ENCODE measurements around the gene FGF3. TPM values are rescaled to one million over a fixed set of nuclear protein-coding genes. Genes with fewer than 3 reads are reported as not detected.

FGF3 gene
- polyA plus RNA-seq, 3 donors: 0.10 TPM; not detected in 2

- DNase-seq: peak; percentile 45
Observed at GRCh38 chr11:69848201-69848600, 29.0 kb upstream of the FGF3 start.

- no peak for DNase-seq
Observed at GRCh38 chr11:69844396-69844795, 25.2 kb upstream of the FGF3 start.

DNA sequence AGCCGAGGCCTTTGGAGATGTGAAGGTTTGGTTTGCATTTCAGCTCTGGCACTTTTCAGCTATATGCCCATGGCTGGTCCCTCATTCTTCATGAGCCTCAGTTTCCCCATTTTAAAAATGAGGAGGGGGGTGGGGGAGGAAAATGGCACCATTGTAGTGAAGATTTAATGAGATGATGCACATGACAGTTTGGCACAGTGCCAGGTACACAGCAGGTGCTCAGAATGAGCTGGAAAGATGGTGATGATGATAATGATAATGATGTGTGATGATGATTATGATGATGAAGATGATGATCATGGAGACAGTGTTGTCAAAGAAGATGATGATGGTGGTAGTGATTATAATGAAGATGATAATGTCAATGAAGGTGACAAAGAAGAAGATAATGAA, 24.3 kb upstream of the FGF3 start:
- DNase-seq: no peak

GRCh38 chr11:69842746-69843528, 23.7 kb upstream of the FGF3 start:
- DNase-seq: no peak

DNA sequence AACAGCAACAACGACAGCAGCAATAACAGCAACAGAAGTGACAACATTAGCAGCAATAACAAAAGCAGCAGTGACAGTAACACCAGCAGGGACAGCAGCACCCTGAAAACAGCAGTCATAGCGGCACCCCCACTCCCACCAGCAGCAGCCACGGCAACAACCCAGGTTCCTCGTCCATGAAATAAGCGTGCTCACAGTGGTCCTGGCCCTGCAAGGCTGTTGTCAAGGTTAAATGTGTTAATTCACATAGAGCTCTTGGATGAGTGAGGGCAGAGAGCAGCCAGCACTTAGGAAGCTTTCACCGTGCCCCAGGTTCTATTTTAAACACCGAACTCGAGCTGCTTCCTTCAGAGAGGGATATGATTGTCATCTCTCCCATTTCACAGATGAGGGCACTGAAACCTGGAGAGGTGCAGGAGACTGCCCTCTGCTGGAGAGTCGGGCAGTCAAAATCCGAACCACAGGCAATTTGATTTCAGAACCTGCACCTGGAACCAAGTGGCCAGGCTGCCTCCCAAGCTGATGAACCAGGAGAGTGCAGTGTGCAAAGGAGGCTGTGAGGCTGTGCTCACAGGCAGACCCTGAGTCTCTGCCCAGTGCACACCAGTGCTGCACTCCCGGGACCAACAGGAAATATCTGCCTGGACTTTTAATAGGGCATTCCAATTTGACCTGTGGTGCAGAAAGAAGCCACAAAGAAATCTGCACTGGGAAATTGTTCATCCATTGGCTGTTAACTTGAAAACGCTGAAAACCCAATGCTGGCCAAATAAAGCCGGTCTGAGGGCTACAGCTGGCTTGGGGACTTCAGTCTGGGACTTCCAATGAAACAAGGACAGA, 22.9 kb upstream of the FGF3 start:
- no peak for DNase-seq

DNA sequence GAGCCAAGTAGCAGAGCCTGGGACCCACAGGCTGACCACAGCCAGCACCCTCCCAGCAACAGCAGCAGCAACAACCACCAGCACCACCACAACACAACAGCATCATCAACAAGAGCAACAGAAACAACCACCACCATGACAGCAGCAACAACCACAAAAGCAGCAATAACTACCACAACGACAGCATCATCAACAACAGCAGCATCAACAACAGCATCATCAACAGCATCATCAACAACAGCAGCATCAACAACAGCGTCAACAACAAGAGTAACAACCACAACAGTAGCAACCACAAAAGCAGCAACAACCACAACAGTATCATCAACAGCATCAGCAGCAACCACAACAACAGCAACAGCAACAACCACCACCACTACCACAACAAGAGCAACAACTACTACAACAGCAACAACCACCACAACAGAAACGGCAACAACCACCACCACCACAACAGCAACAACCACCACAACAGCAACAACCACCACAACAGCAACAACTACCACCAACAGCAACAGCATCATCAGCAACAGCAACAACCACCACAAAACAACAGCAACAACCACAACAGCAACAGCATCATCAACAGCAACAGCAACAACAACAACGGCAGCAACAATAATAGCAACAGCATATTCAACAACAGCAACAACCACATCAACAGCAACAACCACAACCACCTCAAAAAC, 22.1 kb upstream of the FGF3 start:
- DNase-seq: no peak

GRCh38 chr11:69840371-69841169, 21.4 kb upstream of the FGF3 start:
- no peak for DNase-seq

DNA sequence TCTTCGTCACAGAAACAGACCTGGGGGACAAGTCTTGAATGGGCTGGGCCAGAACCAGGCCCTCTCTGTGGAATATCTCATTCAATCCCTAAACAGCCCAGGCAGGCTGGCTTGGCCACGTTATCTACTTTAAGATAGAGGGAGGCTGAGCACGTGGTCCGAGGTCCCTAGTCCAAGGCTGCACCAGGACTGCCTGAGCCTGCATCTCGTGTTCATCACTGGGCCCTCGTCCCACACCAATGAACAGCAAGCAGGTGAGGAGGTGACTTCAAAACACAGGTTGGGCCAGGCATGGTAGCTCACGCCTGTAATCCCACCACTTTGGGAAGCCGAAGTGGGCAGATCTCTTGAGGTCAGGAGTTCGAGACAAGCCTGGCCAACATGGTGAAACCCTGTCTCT, 20.3 kb upstream of the FGF3 start:
- DNase-seq: no peak

DNA sequence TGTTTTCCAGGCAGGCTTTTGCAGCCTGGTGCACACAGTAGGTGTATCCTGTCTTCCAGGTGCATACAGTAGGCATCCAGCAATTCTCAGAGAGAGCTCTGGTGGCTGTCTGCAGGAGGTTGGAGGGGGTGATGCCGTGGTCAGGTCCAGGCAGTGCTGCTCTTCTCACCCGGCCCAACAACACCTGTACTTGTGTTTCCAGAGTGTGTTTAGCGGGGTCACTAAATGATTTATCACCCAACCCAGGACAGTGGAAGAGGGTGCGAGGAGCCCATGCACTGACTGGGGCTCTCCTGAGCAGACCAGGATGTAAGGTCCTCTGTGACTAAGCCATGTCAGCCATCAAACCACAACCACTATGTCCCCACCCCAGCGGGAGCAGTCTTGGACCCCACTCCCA, 18.6 kb upstream of the FGF3 start:
- DNase-seq: no peak

GRCh38 chr11:69836401-69836800, 17.2 kb upstream of the FGF3 start:
- no peak for DNase-seq

DNA sequence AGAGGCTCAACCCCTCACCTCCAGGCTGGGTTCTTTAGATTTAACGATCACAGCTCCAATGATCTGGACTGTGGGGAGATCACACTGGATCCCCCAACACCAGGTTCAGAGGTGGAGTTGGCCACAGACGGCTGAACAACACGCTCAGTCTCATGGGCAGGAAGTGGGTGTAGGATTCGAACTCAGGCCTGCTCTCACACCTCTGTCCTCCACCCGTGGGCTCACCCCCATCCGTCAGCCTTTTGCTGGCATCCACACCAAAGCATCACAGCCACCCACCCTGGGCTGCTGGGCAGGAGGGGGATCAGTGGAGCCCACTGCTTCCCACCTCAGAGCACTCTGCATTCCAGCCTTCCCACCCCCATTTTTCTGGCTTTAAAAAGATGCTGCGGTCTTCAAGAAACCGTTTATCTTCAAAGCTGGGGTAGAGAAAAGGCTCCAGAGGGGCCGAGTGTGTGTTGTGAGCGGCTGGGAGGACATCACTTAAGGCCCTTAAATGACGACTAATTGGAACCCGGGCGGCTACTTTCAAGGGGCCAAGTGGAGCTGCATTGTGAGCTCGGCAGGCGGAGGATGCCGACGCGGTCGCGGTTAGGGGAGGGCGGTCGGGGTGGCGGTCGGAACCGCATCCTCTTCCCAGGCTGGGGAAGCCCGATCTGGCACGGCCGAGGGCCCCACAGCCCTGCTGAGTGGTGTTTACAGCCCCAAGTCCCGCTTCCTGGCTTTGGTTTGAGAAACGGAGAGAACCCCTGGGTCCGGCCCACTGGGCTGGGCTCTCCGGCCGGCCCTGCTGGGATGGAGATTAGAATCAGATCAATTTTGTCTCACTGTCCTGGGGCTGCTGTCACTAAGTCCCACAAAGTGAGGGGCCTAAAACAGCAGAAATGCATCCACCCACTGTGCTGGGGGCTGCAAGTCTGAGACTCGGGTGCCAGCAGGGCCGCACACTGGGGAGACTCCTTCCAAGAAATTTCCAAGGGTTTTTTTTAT, 15.9 kb upstream of the FGF3 start:
- no peak for DNase-seq

- DNase-seq: no peak
Observed at GRCh38 chr11:69834251-69834650, 15.0 kb upstream of the FGF3 start.

- DNase-seq: peak; percentile 56
Observed at GRCh38 chr11:69832561-69833413, 13.6 kb upstream of the FGF3 start.

- no peak for DNase-seq
Observed at GRCh38 chr11:69831985-69832384, 12.8 kb upstream of the FGF3 start.

- DNase-seq: no peak
Observed at GRCh38 chr11:69830086-69830485, 10.9 kb upstream of the FGF3 start.

DNA sequence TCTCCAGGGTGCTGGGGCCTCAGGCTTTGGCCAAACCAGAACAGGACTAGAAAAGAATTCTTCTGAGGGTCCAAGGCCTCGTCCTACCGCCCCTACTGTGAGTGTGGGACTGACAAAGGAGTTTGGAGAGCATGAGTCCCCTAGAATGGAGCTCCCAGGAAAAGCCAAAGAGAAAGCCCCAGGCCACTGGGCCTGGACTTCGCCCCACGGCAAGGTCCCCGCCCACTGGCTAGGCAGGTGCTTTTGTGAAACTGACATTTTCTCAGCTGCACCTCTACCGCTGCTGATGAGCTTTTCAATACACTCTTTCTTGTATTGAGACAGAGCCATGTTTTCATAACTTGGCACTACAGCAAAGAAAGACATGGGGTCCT, 9.7 kb upstream of the FGF3 start:
- no peak for DNase-seq

DNA sequence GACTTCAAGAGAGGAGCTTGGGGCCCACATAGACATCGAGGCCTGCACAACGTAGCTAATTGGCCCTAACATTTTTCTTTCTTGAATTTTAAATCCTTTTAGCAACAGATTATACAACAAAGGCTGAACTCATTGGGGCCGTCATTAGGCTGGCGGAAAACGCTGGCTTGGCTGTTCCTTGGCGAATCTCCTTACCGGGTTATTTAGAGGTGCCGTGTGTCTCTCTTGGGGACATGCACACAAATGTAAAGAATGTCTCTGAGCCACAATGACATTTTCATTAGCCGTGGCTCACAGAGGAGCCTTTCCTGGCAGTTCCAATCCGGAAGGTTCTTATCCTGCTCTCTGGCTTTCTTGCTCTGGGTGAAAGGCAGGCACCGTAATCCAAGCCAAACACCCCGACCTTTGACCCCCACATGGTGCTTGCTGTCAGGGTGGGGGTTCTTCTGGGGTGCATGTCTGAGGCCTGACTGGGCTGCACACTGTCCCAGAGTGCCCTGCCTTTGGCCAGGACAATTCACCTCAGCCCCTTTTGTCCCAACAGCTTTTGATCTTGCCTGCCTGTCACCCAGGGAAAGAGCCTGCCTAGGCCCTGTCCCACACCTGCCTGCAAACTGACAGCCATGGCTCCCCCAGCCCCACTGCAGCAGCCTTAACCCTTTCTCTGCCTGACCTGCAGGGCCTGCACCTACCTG, 9.2 kb upstream of the FGF3 start:
- DNase-seq: no peak

DNA sequence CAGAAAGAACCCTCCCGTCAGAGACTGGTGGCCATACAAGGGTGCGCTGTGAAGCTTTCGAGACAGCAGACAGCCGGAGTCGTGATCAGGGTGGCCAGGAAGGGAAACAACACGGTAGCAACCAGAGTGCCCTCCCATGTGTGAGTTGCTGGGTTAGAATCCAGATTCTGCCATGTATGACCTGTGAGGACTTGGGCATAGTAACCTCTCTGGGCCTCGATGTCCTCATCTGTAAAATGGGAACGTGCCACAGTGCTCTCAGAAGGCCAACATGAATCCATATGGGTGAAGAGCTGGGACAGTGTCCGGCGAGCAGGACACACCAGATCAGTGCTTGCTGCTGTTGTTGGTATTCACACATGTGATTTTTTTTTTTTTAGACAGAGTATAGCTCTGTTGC, 7.6 kb upstream of the FGF3 start:
- DNase-seq: no peak

DNA sequence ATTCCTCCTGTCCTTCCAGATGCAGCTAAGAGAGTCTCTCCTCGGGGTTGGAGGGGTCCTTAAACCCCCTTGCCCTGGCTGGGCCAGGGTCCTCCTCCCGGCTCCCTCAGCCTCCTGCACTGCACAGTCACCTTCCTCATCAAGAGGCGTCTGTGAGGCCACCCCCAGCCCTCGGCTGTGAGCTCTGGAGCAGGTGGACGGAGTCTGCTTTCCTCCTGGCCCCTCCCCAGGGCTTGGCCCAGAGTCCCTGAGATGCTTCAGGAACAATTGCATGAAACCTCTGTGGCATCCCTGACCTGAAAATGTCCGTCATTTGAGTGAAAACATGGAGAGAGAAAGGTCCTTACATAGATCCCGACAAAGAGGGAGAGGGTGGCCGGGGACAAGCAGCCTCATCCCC, 6.7 kb upstream of the FGF3 start:
- no peak for DNase-seq
